WTC11 (cell line): ENCODE data around the gene CACNA2D1. TPM values are rescaled to one million over a fixed set of nuclear protein-coding genes. Genes with fewer than 3 reads are reported as not detected.

Experiments
- ATAC-seq: fragments of 200-7000 bp; cut with Tn5 transposase; 2 replicates; pipeline ENCODE4 v1.10.0; 2021; ENCODE audit warnings: mild to moderate bottlenecking, moderate library complexity
- CTCF ChIA-PET: fragments of 300-600 bp; sonication (Branson Sonifier 250); formaldehyde crosslinking; loops from one replicate; lab custom pipeline; 2021; ENCODE audit warnings: antibody characterized with exemption; lab: Charles Lee
- POLR2A ChIA-PET: fragments of 350-600 bp; sonication (Branson Sonifier 250); formaldehyde crosslinking; loops from one replicate; lab custom pipeline; 2021; ENCODE audit warnings: antibody characterized with exemption; lab: Charles Lee
- DNase-seq: peaks from one replicate; pipeline ENCODE4 v3.0.0; 2021; ENCODE audit warnings: low spot score
- H3K27ac Mint-ChIP-seq: 2 replicates; pipeline ENCODE4 v1.8.0; 2021; ENCODE audit warnings: mixed read lengths
- H3K27me3 Mint-ChIP-seq: 2 replicates; pipeline ENCODE4 v1.8.0; 2021; ENCODE audit warnings: low read depth, mild to moderate bottlenecking, moderate library complexity, mixed read lengths
- H3K36me3 Mint-ChIP-seq: 2 replicates; pipeline ENCODE4 v1.8.0; 2021; ENCODE audit warnings: mixed read lengths
- H3K4me1 Mint-ChIP-seq: 2 replicates; pipeline ENCODE4 v1.8.0; 2022; ENCODE audit warnings: mixed read lengths
- H3K4me3 Mint-ChIP-seq: 2 replicates; pipeline ENCODE4 v1.8.0; 2021; ENCODE audit warnings: mild to moderate bottlenecking, moderate library complexity, mixed read lengths
- H3K9me3 Mint-ChIP-seq: 2 replicates; pipeline ENCODE4 v1.8.0; 2021; ENCODE audit warnings: mixed read lengths
- ESRRA ChIP-seq: sonication (generic); formaldehyde crosslinking; IDR thresholded peaks from 2 replicates; pipeline ENCODE4 v1.8.1; 2022; ENCODE audit warnings: mild to moderate bottlenecking, missing genetic modification reagents, borderline replicate concordance
- HMGA2 ChIP-seq: fragments of 250-450 bp; sonication (Bioruptor Pico); IDR thresholded peaks from 2 replicates; pipeline ENCODE4 v1.4.0; 2021; ENCODE audit warnings: mild to moderate bottlenecking, moderate library complexity
- NR1H2 ChIP-seq: sonication (generic); formaldehyde crosslinking; IDR thresholded peaks from 2 replicates; pipeline ENCODE4 v1.9.0; 2021; ENCODE audit warnings: mild to moderate bottlenecking, moderate library complexity, missing genetic modification reagents
- RELA ChIP-seq: sonication (generic); formaldehyde crosslinking; IDR thresholded peaks from 2 replicates; pipeline ENCODE4 v1.8.1; 2022; ENCODE audit warnings: missing genetic modification reagents, mild to moderate bottlenecking, borderline replicate concordance
- SP1 ChIP-seq: sonication (generic); formaldehyde crosslinking; conservative IDR thresholded peaks from 2 replicates; pipeline ENCODE4 v1.8.1; 2022; ENCODE audit warnings: missing genetic modification reagents
- ZNF219 ChIP-seq: sonication (generic); formaldehyde crosslinking; IDR thresholded peaks from 2 replicates; pipeline ENCODE4 v1.8.0; 2023; ENCODE audit warnings: missing genetic modification reagents, mild to moderate bottlenecking, borderline replicate concordance
- total RNA-seq: library from RNA; stranded (reverse); gene quantifications from 3 replicates; pipeline ENCODE4 v1.2.3, GENCODE V29; 2021
- TF ChIP-seq, protein P1 (sequence below): sonication (generic); formaldehyde crosslinking; IDR thresholded peaks from 2 replicates; pipeline ENCODE4 v1.8.1; 2023; ENCODE audit warnings: mild to moderate bottlenecking, missing genetic modification reagents, moderate library complexity
- TF ChIP-seq, protein P2 (sequence below): sonication (generic); formaldehyde crosslinking; conservative IDR thresholded peaks from 2 replicates; pipeline ENCODE4 v1.8.1; 2022; ENCODE audit warnings: mild to moderate bottlenecking, missing genetic modification reagents
- TF ChIP-seq, protein P3 (sequence below): sonication (generic); formaldehyde crosslinking; IDR thresholded peaks from 2 replicates; pipeline ENCODE4 v1.8.0; 2022; ENCODE audit warnings: mild to moderate bottlenecking, missing genetic modification reagents
- TF ChIP-seq, protein P4 (sequence below): sonication (generic); formaldehyde crosslinking; IDR thresholded peaks from 2 replicates; pipeline ENCODE4 v1.8.1; 2023; ENCODE audit warnings: mild to moderate bottlenecking, missing genetic modification reagents
- TF ChIP-seq, protein P5 (sequence below): sonication (generic); formaldehyde crosslinking; IDR thresholded peaks from 2 replicates; pipeline ENCODE4 v1.8.1; 2022; ENCODE audit warnings: mild to moderate bottlenecking, moderate library complexity, missing genetic modification reagents
- TF ChIP-seq, protein P6 (sequence below): sonication (generic); formaldehyde crosslinking; IDR thresholded peaks from 2 replicates; pipeline ENCODE4 v1.8.0; 2022; ENCODE audit warnings: missing genetic modification reagents
- TF ChIP-seq, protein P7 (sequence below): sonication (generic); formaldehyde crosslinking; IDR thresholded peaks from 2 replicates; pipeline ENCODE4 v1.8.1; 2022; ENCODE audit warnings: low read depth, mild to moderate bottlenecking, moderate library complexity, missing genetic modification reagents, borderline replicate concordance
- TF ChIP-seq, protein P8 (sequence below): sonication (generic); formaldehyde crosslinking; IDR thresholded peaks from 2 replicates; pipeline ENCODE4 v1.8.0; 2023; ENCODE audit warnings: missing genetic modification reagents, mild to moderate bottlenecking, borderline replicate concordance
- TF ChIP-seq, protein P9 (sequence below): sonication (generic); formaldehyde crosslinking; IDR thresholded peaks from 2 replicates; pipeline ENCODE4 v1.8.1; 2023; ENCODE audit warnings: mild to moderate bottlenecking, missing genetic modification reagents, moderate library complexity

Gene CACNA2D1
- total RNA-seq, 1 experiment from 2014 or later, result 33.3 TPM

DNA sequence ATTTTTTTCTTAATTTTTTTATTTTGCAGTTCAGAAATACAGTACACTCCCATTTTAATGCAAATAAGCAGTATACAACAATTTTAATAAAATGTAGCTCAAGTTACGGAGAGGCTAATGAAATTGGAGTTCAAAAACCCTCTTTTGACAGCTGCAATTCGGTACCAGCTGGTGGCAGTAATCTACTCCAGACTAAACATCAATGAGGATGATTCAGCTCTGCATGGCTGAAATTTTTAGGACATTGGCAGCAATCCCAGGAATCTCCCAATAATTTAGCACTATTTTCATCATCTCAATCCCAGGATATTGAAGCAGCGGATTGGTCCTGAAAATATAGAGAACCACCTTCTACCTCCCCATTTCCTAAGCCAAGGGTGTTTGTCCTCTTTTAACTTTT is 278.8 kb downstream of the CACNA2D1 start (continued):
- TF ChIP-seq, protein P1, sequence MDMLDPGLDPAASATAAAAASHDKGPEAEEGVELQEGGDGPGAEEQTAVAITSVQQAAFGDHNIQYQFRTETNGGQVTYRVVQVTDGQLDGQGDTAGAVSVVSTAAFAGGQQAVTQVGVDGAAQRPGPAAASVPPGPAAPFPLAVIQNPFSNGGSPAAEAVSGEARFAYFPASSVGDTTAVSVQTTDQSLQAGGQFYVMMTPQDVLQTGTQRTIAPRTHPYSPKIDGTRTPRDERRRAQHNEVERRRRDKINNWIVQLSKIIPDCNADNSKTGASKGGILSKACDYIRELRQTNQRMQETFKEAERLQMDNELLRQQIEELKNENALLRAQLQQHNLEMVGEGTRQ (CRISPR knock-in tag), result no peak
- TF ChIP-seq, protein P2, sequence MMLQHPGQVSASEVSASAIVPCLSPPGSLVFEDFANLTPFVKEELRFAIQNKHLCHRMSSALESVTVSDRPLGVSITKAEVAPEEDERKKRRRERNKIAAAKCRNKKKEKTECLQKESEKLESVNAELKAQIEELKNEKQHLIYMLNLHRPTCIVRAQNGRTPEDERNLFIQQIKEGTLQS (CRISPR knock-in tag), result no peak
- TF ChIP-seq, protein P3, sequence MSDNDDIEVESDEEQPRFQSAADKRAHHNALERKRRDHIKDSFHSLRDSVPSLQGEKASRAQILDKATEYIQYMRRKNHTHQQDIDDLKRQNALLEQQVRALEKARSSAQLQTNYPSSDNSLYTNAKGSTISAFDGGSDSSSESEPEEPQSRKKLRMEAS, result no peak
- TF ChIP-seq, protein P4, sequence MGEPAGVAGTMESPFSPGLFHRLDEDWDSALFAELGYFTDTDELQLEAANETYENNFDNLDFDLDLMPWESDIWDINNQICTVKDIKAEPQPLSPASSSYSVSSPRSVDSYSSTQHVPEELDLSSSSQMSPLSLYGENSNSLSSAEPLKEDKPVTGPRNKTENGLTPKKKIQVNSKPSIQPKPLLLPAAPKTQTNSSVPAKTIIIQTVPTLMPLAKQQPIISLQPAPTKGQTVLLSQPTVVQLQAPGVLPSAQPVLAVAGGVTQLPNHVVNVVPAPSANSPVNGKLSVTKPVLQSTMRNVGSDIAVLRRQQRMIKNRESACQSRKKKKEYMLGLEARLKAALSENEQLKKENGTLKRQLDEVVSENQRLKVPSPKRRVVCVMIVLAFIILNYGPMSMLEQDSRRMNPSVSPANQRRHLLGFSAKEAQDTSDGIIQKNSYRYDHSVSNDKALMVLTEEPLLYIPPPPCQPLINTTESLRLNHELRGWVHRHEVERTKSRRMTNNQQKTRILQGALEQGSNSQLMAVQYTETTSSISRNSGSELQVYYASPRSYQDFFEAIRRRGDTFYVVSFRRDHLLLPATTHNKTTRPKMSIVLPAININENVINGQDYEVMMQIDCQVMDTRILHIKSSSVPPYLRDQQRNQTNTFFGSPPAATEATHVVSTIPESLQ (CRISPR knock-in tag), result no peak
- no peak for TF ChIP-seq NR1H2
- TF ChIP-seq, protein P5, sequence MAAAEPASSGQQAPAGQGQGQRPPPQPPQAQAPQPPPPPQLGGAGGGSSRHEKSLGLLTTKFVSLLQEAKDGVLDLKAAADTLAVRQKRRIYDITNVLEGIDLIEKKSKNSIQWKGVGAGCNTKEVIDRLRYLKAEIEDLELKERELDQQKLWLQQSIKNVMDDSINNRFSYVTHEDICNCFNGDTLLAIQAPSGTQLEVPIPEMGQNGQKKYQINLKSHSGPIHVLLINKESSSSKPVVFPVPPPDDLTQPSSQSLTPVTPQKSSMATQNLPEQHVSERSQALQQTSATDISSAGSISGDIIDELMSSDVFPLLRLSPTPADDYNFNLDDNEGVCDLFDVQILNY (CRISPR knock-in tag), result no peak
- TF ChIP-seq, protein P6, sequence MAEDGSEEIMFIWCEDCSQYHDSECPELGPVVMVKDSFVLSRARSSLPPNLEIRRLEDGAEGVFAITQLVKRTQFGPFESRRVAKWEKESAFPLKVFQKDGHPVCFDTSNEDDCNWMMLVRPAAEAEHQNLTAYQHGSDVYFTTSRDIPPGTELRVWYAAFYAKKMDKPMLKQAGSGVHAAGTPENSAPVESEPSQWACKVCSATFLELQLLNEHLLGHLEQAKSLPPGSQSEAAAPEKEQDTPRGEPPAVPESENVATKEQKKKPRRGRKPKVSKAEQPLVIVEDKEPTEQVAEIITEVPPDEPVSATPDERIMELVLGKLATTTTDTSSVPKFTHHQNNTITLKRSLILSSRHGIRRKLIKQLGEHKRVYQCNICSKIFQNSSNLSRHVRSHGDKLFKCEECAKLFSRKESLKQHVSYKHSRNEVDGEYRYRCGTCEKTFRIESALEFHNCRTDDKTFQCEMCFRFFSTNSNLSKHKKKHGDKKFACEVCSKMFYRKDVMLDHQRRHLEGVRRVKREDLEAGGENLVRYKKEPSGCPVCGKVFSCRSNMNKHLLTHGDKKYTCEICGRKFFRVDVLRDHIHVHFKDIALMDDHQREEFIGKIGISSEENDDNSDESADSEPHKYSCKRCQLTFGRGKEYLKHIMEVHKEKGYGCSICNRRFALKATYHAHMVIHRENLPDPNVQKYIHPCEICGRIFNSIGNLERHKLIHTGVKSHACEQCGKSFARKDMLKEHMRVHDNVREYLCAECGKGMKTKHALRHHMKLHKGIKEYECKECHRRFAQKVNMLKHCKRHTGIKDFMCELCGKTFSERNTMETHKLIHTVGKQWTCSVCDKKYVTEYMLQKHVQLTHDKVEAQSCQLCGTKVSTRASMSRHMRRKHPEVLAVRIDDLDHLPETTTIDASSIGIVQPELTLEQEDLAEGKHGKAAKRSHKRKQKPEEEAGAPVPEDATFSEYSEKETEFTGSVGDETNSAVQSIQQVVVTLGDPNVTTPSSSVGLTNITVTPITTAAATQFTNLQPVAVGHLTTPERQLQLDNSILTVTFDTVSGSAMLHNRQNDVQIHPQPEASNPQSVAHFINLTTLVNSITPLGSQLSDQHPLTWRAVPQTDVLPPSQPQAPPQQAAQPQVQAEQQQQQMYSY (CRISPR knock-in tag), result no peak

DNA sequence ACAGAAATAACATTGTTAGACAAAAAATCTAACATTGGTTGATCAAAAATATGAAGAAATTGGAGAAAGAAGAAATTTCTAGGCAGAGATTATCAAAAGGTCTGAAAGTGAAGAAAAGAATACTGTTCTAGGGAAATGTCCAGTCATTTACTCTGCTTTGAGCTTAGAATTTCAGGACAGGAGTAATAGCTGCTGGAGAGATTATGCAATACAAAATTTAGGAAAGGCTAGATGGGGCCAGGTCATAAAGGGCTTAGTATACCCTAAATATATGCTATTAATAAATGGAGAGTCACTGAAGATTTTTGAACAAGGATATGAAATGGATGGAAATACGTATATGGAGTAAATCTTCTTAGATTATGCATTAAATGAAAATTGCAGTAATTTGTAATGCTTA is 279.2 kb downstream of the CACNA2D1 start:
- H3K4me3 Mint-ChIP-seq, result no peak overlapping the region
- ChIA-PET CTCF (interaction anchor here (0.7 to 1.5 kb wide), 9 partner anchors 11 to 558 kb away, joined by 3 to 8 read pairs (median 4); no protein-coding TSS in a partner anchor), POLR2A (no interaction called here)
- ATAC-seq, result no peak
- no peaks in the 10 kb centered on the region for H3K9me3 Mint-ChIP-seq
- TF ChIP-seq, protein P2 (CRISPR knock-in tag), result no peak
- TF ChIP-seq SP1 (CRISPR knock-in tag), result no peak
- H3K27me3 Mint-ChIP-seq, result no peaks in the 10 kb centered on the region
- DNase-seq, result no peak
- H3K36me3 Mint-ChIP-seq, result no peaks in the 10 kb centered on the region
- H3K4me1 Mint-ChIP-seq, result peaks cover 30% of the 10 kb centered on the region
- no peak overlapping the region for H3K27ac Mint-ChIP-seq

DNA sequence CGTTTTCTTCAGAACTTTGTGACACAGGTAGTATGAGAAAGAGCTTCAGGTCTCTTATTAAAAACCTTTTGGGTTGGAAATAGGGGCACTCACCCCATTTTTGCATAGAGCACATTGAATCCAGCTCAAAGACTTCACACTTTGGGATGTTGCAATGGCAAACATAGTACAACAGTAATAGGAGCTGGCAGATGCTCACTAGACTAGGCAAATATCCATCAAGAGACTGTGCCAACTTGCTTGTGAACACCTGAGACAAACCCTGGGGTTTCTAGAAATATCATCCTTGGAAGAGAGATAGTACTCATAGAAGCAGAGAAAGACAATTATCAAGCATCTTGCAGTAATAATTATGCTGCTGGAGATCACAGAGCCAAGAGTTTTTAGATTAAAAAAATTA is 280.0 kb downstream of the CACNA2D1 start:
- Mint-ChIP-seq H3K4me3 (no peak overlapping the region), H3K27ac (no peak overlapping the region), H3K36me3 (no peaks in the 10 kb centered on the region), H3K27me3 (no peaks in the 10 kb centered on the region), H3K4me1 (peaks cover 30% of the 10 kb centered on the region), H3K9me3 (no peaks in the 10 kb centered on the region)
- DNase-seq (no peak), ATAC-seq (no peak)
- ChIA-PET CTCF (interaction anchor here (0.9 kb wide), 1 partner anchor 343 kb away, joined by 3 read pairs; no protein-coding TSS in a partner anchor), POLR2A (no interaction called here)
- TF ChIP-seq HMGA2 (CRISPR knock-in tag), result no peak
- TF ChIP-seq, protein P7, sequence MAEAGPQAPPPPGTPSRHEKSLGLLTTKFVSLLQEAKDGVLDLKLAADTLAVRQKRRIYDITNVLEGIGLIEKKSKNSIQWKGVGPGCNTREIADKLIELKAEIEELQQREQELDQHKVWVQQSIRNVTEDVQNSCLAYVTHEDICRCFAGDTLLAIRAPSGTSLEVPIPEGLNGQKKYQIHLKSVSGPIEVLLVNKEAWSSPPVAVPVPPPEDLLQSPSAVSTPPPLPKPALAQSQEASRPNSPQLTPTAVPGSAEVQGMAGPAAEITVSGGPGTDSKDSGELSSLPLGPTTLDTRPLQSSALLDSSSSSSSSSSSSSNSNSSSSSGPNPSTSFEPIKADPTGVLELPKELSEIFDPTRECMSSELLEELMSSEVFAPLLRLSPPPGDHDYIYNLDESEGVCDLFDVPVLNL (CRISPR knock-in tag), result no peak
- no peak for TF ChIP-seq ESRRA
- TF ChIP-seq, protein P8, sequence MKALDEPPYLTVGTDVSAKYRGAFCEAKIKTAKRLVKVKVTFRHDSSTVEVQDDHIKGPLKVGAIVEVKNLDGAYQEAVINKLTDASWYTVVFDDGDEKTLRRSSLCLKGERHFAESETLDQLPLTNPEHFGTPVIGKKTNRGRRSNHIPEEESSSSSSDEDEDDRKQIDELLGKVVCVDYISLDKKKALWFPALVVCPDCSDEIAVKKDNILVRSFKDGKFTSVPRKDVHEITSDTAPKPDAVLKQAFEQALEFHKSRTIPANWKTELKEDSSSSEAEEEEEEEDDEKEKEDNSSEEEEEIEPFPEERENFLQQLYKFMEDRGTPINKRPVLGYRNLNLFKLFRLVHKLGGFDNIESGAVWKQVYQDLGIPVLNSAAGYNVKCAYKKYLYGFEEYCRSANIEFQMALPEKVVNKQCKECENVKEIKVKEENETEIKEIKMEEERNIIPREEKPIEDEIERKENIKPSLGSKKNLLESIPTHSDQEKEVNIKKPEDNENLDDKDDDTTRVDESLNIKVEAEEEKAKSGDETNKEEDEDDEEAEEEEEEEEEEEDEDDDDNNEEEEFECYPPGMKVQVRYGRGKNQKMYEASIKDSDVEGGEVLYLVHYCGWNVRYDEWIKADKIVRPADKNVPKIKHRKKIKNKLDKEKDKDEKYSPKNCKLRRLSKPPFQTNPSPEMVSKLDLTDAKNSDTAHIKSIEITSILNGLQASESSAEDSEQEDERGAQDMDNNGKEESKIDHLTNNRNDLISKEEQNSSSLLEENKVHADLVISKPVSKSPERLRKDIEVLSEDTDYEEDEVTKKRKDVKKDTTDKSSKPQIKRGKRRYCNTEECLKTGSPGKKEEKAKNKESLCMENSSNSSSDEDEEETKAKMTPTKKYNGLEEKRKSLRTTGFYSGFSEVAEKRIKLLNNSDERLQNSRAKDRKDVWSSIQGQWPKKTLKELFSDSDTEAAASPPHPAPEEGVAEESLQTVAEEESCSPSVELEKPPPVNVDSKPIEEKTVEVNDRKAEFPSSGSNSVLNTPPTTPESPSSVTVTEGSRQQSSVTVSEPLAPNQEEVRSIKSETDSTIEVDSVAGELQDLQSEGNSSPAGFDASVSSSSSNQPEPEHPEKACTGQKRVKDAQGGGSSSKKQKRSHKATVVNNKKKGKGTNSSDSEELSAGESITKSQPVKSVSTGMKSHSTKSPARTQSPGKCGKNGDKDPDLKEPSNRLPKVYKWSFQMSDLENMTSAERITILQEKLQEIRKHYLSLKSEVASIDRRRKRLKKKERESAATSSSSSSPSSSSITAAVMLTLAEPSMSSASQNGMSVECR (CRISPR knock-in tag), result no peak
- TF ChIP-seq, protein P5 (CRISPR knock-in tag), result no peak
- TF ChIP-seq, protein P9, sequence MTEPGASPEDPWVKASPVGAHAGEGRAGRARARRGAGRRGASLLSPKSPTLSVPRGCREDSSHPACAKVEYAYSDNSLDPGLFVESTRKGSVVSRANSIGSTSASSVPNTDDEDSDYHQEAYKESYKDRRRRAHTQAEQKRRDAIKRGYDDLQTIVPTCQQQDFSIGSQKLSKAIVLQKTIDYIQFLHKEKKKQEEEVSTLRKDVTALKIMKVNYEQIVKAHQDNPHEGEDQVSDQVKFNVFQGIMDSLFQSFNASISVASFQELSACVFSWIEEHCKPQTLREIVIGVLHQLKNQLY, result no peak
- no peak for TF ChIP-seq ZNF219 (CRISPR knock-in tag)
- no peak for TF ChIP-seq RELA (CRISPR knock-in tag)
